Endometrial microvascular endothelial cells (primary cell): ENCODE results near the gene ZCCHC7. TPM values are rescaled to one million over a fixed set of nuclear protein-coding genes. Genes with fewer than 3 reads are reported as not detected.
"Not testable (repeated sequence)": the region's sequence is repeated elsewhere in the genome, so short reads cannot be mapped to it uniquely, and the experiment has no call there.

Source experiments
- in situ Hi-C: cut with HindIII; loops from 2 replicates; pipeline ENCODE4 v1.10.0; 2017; ENCODE audit warnings: low sequenced_read_pairs, low pct_unique_long_range_greater_than_20kb; ENCODE audit errors: inconsistent ontology term
- total RNA-seq: library from RNA; depleted of rRNA; stranded (reverse); fragments of >200 nt; gene quantifications from one replicate; pipeline ENCODE4 v1.2.3, GENCODE V29; 2015; ENCODE audit errors: inconsistent ontology term

The ZCCHC7 gene
- total RNA-seq, 1 donor from 2014 or later, result 8.3 TPM

- in situ Hi-C loops, result not testable (repeated sequence)
These were observed 182.9 kb downstream of the ZCCHC7 start for GRCh38 chr9:37303272-37303671.

- in situ Hi-C loops, result no loop called here
These were observed 188.8 kb downstream of the ZCCHC7 start for GRCh38 chr9:37309136-37309535.

GRCh38 chr9:37311938-37312708 lies 191.7 kb downstream of the ZCCHC7 start:
- in situ Hi-C loops, result no loop called here

GRCh38 chr9:37324261-37324683 lies 203.9 kb downstream of the ZCCHC7 start:
- in situ Hi-C loops, result no loop called here

- in situ Hi-C loops, result no loop called here
These were observed 204.5 kb downstream of the ZCCHC7 start for GRCh38 chr9:37324691-37325490.

GRCh38 chr9:37325778-37326177 lies 205.4 kb downstream of the ZCCHC7 start:
- in situ Hi-C loops, result no loop called here

- in situ Hi-C loops, result no loop called here
These were observed 207.2 kb downstream of the ZCCHC7 start for GRCh38 chr9:37327553-37327952.

- in situ Hi-C loops, result no loop called here
These were observed 208.3 kb downstream of the ZCCHC7 start for GRCh38 chr9:37328556-37329227.

GRCh38 chr9:37329576-37329975 lies 209.2 kb downstream of the ZCCHC7 start:
- in situ Hi-C loops, result no loop called here

- in situ Hi-C loops, result no loop called here
These were observed 211.5 kb downstream of the ZCCHC7 start for GRCh38 chr9:37331871-37332270.

GRCh38 chr9:37332578-37332977 lies 212.2 kb downstream of the ZCCHC7 start:
- in situ Hi-C loops, result no loop called here

GRCh38 chr9:37333288-37333687 lies 212.9 kb downstream of the ZCCHC7 start:
- in situ Hi-C loops, result no loop called here

- in situ Hi-C loops, result no loop called here
These were observed 214.9 kb downstream of the ZCCHC7 start for GRCh38 chr9:37335238-37335637.

GRCh38 chr9:37336150-37336549 lies 215.8 kb downstream of the ZCCHC7 start:
- in situ Hi-C loops, result no loop called here

GRCh38 chr9:37337301-37337890 lies 217.0 kb downstream of the ZCCHC7 start:
- in situ Hi-C loops, result no loop called here

- in situ Hi-C loops, result no loop called here
These were observed 217.8 kb downstream of the ZCCHC7 start for GRCh38 chr9:37338218-37338617.

- in situ Hi-C loops, result no loop called here
These were observed 219.5 kb downstream of the ZCCHC7 start for GRCh38 chr9:37339923-37340322.

- in situ Hi-C loops, result no loop called here
These were observed 220.6 kb downstream of the ZCCHC7 start for GRCh38 chr9:37340961-37341360.

- in situ Hi-C loops, result no loop called here
These were observed 221.3 kb downstream of the ZCCHC7 start for GRCh38 chr9:37341704-37342103.
